ENCODE results near the gene PRPF40B.

The PRPF40B gene

GRCh38 chr12:49636979-49637755, 13.8 kb downstream of the PRPF40B start:
- DNase-seq, result peak; percentile 74

DNA sequence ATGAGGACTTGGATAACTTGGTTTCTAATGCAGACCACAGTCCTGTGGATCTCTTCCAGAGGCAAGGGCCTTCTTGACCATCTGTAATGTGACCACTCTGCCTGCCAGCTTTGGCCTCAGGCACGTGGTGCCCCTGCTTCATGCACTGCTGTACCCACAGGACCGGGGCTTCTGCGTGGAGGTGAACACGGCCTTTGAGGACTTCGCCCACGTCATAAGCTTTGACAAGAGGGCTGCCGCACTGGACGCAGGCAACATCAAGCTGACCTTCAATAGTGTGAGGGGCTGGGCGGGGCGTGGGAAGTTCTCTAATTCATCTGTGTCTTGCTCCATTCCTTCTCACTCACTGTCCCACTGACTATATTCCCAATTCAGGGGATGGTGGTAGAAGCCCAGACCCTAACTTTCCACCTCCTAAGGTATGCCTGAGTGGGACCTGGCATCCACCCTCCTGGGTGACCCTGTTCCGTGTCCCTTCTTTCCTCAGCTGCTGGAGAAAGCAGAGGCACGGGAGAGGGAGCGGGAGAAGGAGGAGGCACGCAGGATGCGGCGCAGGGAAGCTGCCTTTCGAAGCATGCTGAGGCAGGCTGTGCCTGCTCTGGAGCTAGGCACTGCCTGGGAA, 18.5 kb downstream of the PRPF40B start:
- no peak for DNase-seq

GRCh38 chr12:49642370-49642802, 19.0 kb downstream of the PRPF40B start:
- DNase-seq, result no peak

- no peak for DNase-seq
Measured at GRCh38 chr12:49643135-49643534, 19.8 kb downstream of the PRPF40B start.

GRCh38 chr12:49643961-49644619, 20.7 kb downstream of the PRPF40B start:
- DNase-seq, result no peak

GRCh38 chr12:49644620-49644994, 21.2 kb downstream of the PRPF40B start:
- DNase-seq, result peak; percentile 87

DNA sequence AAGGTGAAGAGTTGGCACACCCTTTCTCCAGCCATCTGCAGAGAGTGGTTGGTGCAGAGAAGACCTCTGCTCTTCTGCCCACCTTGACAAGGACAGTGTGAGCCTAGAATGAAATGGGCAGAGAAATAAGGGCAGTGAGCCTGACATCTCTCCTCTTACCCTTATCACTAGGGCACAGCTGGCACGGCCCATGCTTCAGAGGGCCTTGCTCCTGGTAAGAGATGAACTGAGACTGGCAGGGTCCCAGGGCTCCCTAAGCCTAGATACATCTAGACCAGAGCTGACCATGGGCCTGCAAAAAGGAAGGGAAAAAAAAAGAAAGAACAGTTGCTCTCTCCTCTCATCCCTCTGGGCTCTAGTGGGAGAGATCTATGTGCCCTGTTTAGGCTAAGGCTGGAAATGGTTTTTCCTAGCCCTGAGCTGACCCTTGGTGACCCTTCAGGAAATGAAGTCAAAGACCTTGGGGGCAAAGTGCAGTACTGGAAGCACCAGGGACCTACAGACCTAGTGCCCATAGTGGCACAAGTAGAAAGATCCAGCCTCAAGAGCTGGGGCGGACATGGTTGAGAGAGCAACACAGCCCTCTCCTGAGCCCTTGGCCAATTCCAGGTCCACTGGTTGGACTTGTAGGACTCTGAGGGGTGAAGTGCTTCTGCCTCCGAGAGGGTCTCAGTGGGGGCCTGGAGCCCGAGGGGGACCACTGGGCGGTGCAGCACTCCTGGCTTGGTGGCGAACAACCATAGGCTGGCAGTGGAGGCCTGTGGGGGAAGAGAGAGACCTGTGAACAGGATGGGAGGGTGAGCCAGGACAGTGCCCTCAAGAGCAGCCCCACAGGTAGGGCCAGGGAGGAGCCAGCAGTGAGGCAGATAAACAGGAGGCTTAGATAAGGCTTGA, 22.0 kb downstream of the PRPF40B start:
- DNase-seq, result no peak

DNA sequence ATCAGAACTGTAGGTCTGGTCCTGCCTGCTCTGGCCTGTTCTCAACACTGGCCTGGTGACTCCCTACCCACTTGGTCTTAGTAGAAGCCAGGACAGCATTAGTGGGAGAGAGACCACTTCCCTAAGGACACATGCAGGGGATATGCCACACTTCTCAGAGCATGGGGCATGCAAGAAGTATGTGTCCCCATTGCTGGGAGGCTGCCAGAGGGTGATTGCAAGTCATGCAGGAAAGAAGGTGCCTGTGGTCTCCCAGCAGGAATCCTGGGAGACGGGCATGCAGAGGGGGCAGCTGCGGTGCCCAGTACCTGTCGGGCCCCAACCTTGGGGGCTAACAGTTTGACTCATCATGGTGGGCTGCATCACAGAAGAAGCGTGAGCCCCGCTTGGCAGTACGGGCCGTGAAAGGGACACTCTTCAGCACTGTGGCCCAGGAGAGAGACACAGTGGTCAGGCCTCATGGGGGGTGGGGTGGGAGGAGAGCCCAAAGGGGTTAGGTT, 23.0 kb downstream of the PRPF40B start:
- no peak for DNase-seq

- no peak for DNase-seq
Measured at GRCh38 chr12:49646871-49647654, 23.7 kb downstream of the PRPF40B start.

GRCh38 chr12:49647827-49648711, 24.7 kb downstream of the PRPF40B start:
- no peak for DNase-seq

DNA sequence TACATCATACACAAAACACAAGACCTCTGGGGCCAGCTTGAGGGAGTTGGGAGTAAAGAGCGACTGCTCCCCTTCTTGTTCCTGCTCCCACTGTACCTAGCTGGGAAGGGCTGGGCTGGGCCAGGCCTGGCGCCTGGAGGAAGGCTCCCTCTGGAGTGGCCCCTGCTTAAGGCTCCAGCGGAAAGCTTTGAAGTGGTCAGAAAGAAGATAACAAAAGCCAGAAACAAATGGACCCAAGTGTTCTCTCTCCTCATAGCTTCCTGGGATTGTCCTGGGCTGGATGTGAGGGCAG, 25.3 kb downstream of the PRPF40B start:
- no peak for DNase-seq

DNA sequence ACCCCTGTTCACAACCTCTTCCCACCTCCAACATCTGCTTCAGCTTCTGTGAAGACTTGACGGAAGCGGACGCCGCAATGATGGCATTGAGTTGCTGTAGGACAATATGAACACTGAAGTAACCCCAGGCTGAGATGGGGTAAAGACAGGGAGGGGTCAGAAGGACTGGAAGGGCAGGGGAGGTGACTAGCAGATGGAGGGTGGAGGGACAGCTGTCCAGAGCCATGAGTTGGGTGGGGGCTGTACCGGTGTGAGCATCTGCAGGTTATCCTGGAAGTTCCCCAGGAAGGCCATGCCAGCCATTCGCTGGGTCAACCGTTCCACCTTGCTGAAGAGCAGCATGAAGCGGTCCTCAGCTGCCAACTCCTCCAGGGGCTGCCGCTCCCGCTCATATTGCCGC, 26.1 kb downstream of the PRPF40B start:
- no peak for DNase-seq

DNA sequence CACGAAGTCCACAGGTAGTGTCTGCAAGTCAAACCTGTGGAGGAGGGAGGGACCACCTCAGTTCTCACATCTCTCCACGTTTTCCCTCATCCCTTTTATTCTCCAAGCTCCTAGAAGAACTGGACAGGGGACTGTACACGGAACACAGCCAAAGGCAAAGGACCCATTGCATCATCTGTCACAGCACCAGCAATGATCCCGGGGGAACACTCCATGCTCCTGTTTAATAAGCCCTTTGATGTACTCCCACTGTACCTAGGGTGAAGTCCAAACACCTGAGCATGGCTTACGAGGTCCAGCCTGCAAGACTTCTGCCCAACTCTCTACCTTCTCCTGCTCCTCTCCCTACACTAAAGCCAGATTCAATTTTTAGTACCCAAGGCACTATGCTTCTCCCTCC, 26.5 kb downstream of the PRPF40B start:
- no peak for DNase-seq

DNA sequence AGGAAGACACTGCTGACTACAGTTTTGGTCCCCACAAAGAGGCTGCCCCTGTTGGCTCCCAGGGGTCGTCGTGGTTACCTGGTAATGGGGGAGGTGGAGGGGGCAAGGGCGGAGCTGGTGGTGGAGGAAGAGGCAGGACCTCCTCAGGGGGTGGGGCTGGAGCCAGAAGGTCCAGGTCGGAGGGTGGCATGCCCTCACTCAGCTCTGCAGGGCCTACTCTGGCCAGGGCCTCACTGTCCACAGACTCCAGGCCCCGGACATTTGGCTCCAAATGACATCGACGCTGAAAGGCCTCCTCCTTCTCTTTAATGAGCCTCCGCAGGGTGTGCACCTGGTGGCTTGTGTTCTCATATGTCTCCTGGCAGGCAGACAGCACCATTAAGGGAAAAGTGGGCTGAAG, 28.5 kb downstream of the PRPF40B start:
- no peak for DNase-seq

- DNase-seq, result no peak
Measured at GRCh38 chr12:49652921-49653520, 29.7 kb downstream of the PRPF40B start.

DNA sequence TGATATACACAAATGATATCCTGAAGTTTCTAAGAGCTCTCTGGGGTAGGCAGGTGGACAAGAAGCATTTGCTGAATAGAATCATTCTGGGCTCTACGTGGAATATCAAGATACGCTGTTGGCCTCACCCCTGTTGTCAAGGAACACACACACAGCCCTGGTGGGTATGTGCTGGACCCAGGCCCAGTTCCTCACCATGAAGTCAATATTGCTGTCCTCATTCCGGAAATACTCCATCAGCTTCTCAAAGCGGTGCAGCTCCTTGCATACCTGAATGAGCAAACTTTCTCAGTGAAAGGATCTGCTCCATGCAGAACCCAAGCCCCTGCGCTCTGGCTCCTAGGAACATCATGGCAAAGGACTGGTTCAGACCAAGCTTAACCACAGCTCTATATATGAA, 31.4 kb downstream of the PRPF40B start:
- DNase-seq, result no peak

GRCh38 chr12:49655595-49656236, 32.4 kb downstream of the PRPF40B start:
- DNase-seq, result no peak

GRCh38 chr12:49658276-49658675, 34.9 kb downstream of the PRPF40B start:
- no peak for DNase-seq

DNA sequence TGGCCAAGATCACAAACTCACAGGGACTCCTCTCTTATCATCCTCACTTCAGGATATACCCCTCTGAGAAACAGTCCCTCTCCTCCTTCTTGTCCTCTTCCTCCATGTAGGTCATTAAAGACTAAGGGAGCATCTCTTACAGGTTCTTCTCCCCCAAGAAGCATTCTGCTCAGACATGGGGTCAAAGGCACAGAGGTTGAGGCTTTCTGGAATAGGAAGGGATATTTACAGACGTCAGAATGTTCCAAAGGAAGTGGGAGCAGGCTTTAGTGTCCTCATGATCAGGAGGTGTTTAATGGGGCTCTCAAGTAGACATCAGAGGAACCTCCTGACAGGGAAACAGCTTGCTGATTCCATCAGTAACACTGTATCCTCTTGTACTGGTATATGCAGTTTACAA, 36.4 kb downstream of the PRPF40B start:
- no peak for DNase-seq

GRCh38 chr12:49661191-49661590, 37.8 kb downstream of the PRPF40B start:
- DNase-seq, result no peak

Measured in CD4-positive, alpha-beta T cell treated with Interleukin-10 for 1 hour (primary cell).